SKM-1 (cell line): ENCODE results near the gene PROCA1.
"Not testable (repeated sequence)": the region's sequence is repeated elsewhere in the genome, so short reads cannot be mapped to it uniquely, and the experiment has no call there.

ENCODE experiments used
- DNase-seq: peaks from one replicate; lab custom pipeline; 2025; ENCODE audit not compliant: unreplicated experiment; lab: John Stamatoyannopoulos, UW

The PROCA1 gene

GRCh38 chr17:28744104-28744971 is 32.6 kb upstream of the PROCA1 start:
- no peak for DNase-seq

GRCh38 chr17:28743243-28744103 is 31.8 kb upstream of the PROCA1 start, which contains the start of gene TRAF4:
TRAF4 (plus strand) TSS chr17:28744011; CDS start chr17:28744113, 102 bp downstream.
- DNase-seq = peak; percentile 60

- DNase-seq = peak; percentile 79
Observed at GRCh38 chr17:28741358-28742349, 30.0 kb upstream of the PROCA1 start.

GRCh38 chr17:28740406-28741357 is 29.0 kb upstream of the PROCA1 start:
- DNase-seq = no peak

GRCh38 chr17:28738680-28739384 is 27.1 kb upstream of the PROCA1 start:
- DNase-seq = no peak

GRCh38 chr17:28737770-28738679 is 26.3 kb upstream of the PROCA1 start:
- DNase-seq = no peak

- no peak for DNase-seq
Observed at GRCh38 chr17:28737316-28737715, 25.6 kb upstream of the PROCA1 start.

- not testable (repeated sequence) for DNase-seq
Observed at GRCh38 chr17:28735913-28736769, 24.5 kb upstream of the PROCA1 start.

- DNase-seq = no peak
Observed at GRCh38 chr17:28735242-28735722, 23.6 kb upstream of the PROCA1 start.

- no peak for DNase-seq
Observed at GRCh38 chr17:28734712-28735241, 23.1 kb upstream of the PROCA1 start.

GRCh38 chr17:28733346-28733745 is 21.7 kb upstream of the PROCA1 start:
- DNase-seq = no peak

- DNase-seq = no peak
Observed at GRCh38 chr17:28729950-28730330, 18.3 kb upstream of the PROCA1 start.

GRCh38 chr17:28728364-28729200 is 16.9 kb upstream of the PROCA1 start, which contains the start of gene NEK8:
NEK8 (plus strand) TSS chr17:28728788; CDS start chr17:28728814, 26 bp downstream.
- peak; percentile 88 for DNase-seq

GRCh38 chr17:28726627-28727491 is 15.2 kb upstream of the PROCA1 start:
- DNase-seq = peak; percentile 90

GRCh38 chr17:28726226-28726626 is 14.5 kb upstream of the PROCA1 start, which contains the start of gene TLCD1:
TLCD1 (minus strand) TSS chr17:28726233; CDS start chr17:28726097, 136 bp downstream.
- DNase-seq = no peak
